UCSD-AML1 (cell line): ENCODE results near the gene FAM83C.

Experiments used
- DNase-seq: peaks from one replicate; lab custom pipeline; 2025; ENCODE audit not compliant: unreplicated experiment; lab: John Stamatoyannopoulos, UW

The FAM83C gene

DNA sequence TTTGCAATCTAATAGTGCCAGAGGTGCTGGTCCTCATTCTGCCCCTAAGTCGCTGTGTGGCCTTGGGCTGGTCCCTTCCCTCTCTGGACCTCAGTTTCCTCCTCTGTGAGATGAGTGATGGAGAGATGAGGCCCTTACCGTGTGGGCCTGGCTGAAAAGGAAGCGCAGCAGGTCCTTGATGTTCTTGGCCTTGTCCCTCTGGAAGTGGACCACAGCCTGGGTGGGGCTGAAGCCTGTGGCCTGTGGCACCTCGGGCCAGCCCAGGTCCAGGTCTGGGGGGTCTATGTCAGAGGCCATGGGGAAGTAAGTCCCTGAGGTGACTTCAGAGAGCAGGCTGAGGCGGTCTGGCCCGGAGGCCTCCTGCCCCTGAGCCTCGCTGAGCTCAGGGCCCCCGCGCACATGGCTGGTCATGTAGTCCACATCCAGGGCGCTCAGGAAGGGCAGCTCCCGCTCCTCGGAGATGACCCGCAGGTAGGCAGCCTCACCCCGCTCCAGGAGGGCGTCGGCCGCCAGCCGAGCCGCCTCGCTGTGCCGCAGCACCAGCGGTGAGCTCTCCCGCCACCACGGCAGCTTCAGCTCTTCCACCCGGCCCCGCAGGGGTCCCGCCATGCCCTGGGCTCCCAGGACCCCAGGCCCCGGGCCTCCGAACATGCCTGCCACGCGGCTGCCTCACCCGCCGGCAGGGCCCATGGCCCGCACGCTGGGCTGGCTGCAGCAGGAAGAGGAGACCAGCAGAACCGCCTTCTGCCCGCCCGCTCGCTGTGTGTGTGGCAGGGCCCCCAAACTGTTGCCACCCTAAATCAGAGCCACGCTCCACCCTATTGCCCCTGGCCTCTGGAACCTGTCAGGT lies at the start of gene FAM83C:
TSS of gene FAM83C (minus strand) at position 772 of the 850 bp plus-strand sequence. CDS start at position 651, 121 bp downstream.
- no peak for DNase-seq

DNA sequence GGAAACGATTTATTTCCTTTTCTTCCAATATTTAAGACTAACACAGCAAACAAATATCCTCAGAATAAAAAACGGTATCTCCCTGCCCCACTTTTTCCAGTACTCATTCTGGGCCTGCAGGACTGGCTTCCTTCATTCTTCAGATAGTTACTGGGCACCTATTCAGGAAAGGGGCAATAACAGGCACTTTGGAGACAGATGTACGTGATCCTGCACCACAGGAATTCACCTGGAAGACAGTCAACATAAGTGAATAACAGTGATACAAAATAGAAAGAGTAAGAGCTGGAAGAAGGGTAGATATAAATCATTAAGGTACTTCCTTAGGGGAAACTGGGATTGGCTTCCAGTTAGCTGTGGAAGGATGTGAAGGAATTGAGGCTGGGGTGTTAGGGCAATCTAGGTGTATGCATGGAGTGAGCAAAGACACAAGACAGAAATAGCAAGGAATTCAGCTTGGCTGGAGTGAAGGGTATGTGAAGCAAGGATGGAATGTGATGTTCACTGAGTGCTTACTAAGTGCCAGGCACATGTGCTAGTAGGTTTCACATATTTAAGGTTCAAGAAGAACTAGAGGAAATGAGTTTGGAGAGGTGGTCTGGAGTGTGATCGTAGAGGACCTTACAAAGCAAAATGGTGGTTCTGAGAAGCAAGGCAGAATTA lies 49.3 kb upstream of the FAM83C start:
- DNase-seq = no peak

DNA sequence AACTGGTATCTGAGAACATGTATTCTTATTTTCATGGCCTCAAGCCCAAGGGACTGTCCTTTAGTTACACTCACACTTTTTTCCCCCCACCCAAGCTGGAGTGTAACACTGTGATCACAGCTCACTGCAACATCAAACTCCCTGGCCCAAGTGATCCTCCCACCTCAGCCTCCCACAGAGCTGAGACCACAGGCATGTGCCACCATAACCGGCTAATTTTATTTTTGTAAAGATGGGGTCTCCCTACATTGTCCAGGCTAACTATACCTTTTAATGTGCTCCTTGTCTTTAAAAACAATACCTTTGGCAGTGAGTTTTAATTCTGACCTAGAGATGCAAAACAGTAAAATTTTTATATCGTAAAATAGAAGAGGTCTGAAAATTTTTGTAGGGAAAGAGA lies 48.2 kb upstream of the FAM83C start:
- no peak for DNase-seq

DNA sequence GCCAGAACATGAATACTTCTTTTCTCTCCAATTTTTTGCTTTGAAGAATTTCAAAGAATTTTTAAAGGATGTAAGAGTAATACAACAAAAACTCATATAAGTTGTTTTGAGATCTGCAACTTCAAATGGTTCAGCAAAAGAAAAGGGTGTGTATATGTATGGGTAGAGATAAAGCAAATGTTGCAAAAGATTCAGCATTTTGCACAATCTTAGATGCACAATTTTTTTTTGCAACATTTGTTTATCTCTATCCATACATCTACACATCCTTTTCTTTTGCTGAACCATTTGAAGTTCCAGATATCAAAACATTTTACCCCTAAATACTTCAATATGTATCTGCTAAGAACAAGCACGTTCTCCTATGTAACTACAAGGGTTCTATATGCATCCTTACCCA lies 47.4 kb upstream of the FAM83C start:
- DNase-seq = no peak

DNA sequence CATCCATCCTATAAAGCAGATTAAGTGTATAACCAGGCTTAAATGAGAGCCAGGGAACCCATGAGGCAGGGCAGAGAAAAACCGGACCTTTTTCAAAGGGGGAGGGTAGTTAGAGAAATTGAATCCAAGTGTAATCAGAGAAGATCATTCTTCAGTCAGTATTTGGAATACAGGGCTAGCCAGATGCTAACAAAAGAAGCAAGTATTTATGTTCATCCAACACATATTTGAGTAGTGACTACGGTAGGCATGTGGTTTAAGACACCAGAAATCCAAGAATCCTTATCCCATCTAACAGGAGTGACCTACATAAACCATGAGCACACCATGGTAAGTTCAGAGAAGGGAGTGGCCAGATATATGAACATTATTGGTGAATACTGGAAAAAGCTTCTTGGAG lies 46.8 kb upstream of the FAM83C start:
- no peak for DNase-seq

DNA sequence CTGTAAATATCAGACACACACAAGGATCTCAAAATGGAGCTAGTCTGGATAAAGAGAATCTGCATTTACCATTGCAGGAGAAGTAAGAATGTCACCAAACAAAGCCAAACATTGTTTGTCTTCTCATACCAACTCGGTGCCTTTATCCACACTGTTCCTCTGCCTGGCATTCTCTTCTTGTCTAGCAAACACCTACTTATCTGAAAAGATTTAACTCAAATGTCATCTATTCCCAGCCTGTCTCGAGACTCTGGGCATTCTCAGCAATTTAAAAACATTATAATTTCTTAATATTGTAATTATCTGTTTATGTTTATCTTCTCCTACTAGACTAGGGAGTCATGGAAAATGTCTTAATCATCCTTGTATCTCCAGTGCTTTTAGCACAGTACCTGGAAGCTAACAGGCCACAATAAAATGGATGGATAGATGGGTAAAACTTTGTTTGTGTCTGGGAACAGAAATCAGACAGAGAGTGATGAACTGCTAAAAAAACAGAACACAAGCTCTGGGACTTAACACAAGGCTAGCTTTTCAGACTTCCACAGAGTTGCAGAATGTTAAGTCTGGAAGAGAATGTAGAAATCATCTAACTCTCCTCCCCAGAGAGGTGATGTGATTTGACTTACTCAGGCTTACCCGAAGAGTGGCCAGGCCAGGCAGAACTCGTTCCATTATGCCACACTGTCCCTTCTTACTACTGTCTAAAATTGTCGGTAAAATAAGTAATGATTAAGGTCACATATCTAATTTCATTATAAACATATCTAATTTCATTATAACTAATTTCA lies 42.3 kb upstream of the FAM83C start:
- DNase-seq = no peak

DNA sequence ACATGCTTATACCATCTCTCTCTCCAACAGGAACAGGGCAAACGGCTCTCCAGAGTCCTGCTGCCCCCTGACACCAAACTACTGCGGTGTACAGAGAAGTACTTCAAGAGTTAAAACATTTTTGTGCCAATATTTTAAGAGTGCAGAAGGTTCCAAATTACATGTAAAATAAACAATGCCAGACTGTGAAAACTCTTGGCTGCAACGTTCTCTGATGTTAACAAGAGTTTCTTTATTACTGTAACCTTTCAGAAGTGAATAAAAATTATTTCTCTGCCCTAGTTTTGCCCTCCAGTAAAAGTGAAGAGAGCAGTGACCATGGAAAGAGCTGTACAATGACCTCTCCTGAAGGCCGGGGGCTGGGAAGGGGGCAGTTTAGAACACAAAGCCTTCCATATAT lies 41.4 kb upstream of the FAM83C start:
- DNase-seq = no peak

DNA sequence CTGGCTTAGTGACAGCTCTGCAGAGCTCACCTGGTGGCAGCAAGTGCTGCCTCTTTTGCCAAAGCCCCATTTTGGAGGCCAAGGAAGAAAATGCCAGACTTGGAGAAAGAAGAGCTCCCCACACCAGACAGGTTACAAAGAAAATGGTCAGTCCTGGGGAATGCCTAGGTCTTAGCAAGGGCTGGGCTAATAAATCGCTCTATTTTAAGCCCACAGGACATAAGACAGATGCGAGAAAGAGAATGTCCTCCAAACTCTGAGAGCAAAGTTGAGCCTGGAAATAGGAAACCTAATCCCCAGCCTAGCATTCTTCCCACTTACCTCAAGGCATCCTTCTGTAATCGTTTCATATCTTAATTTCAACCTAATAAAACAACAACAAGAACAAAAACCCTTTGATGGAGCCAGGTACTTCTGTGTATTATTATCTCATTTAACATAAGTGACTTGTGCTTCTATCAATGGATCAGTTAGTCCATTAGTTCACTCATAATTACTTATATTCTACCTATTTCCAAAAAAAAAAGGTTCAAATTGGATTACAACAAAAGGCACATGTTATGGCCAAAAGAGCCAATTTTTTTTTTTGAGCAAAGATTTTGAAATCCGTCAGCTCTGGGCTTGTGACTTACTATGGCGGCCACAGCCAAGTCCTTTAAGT lies 40.4 kb upstream of the FAM83C start:
- DNase-seq = no peak

DNA sequence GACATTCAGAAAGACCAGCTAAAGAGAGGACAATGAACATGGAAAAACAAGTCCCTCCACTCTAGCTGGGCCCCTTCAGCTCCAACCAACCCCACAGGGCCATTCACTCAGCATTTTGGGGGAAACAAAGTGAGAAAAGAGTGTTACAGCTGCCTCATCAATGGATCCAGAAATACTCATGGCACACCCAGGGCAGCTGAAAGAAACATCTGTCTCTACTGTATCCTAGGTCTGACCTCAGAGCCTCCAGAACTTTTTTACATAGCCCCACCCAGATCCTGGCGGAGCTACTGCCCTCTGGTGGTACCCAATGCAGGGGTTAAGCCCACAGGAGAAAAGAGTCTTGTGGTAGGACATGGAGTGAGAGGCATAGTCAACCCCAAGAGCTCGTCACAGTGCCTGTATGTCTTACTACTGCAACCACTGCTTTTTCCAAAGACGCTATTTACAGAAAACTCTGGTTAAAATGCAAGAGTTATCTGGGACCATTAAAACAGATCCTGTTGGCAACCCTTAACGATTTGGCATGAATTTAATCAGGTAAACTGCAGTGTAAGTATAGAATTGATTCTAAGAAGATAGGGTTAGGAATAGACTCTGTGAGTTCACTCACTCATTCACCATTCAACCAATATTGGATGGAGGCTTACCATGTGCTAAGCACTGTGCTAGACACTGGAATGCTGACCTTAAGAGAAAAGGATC lies 37.4 kb upstream of the FAM83C start:
- DNase-seq = peak; percentile 51

DNA sequence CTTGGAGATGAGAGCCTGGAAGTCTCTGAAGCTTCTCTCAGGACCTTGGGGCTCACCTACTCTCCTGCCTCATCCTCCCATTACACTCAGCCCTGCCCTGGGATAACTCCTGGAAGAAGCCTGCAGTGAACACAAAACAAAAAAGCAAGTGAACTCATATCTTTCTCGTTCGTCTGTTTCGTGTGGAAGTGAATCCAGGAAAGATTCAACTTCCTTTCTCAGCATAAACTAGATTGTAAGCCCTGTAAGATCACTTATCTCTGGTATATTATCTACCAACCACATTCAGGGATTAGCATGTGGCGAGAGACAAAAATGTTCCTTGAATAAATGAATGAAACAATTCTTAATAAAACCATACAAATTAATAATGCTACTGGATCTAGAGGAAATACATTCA lies 36.5 kb upstream of the FAM83C start:
- DNase-seq = no peak

DNA sequence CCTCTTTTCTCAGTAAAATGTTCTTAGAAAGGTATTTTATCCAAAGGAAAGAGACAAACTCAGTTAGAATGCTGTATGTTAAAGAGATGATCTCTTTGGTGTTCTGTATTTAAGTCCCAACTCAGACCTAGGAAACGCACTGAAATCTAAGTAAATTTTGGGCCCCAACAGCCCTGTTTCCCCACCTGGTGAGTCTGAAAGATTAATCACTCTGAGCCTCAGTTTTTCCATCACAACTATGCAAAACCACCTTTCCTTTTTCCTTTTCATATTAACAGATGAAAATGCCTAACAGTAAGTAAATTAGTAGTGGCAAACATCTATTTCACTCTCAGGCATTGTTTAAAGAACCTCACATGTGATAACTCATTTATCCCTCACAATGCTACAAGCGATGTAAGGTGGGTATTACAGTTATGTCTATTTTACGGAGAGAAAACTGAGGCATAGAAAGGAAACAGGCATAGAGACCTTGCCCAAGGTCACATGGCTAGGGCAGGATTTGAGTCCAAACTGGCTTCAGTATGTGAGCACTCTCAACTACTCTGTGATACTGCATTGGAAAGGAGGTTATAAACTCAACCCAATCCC lies 36.0 kb upstream of the FAM83C start:
- no peak for DNase-seq

DNA sequence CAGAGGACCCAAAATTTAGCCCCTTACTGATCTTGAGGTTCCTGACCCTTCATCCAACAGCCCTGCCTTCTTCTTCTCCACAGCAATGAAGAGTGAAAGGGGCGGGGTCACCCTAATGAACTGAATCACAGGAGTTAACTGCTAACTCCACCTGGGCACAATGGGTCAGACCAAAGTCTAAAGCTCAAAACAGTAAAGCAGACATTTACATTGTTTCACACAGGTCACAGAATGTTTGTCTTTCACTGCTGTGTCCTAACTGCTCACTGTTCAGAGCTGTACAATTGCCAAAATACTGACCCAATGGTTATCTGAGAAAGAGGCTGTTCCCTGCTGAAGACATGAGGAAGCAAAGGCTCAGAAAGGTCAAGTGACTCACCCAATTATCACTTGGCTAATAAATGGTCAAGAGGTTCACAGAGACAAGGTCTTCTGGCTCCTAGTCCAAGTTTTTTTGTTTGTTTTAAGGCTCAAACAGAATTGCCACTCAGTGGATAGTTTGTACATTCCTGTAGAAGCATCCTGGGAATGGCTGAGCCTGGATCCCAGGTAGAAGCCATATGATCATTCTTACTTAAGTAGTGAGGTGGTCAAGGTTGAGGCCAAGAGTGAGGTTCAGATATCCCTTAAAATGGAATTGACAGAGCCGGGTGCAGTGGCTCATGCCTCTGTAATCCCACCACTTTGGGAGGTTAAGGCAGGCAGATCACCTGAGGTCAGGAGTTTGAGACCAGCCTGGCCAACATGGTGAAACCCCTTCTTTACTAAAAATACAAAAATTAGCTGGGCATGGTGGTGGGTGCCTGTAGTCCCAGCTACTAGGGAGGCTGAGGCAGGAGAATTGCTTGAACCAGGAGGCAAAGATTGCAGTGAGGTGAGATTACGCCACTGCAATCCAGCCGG lies 35.1 kb upstream of the FAM83C start:
- no peak for DNase-seq

DNA sequence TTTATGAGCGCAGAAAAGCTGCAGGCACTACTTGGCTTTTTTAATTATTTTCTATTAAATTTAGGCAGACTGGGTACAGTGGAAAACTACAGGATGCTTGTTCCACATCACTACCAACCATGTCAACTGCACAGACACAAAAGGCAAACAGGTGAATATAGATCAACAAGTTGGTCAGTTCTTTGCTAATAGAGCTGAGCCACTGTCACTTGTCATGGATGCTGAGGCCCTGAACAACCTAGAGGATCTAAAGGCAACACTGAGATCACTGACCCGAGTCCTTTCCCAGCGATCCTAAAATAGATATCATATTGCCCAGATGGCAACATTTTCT lies 34.5 kb upstream of the FAM83C start:
- no peak for DNase-seq

DNA sequence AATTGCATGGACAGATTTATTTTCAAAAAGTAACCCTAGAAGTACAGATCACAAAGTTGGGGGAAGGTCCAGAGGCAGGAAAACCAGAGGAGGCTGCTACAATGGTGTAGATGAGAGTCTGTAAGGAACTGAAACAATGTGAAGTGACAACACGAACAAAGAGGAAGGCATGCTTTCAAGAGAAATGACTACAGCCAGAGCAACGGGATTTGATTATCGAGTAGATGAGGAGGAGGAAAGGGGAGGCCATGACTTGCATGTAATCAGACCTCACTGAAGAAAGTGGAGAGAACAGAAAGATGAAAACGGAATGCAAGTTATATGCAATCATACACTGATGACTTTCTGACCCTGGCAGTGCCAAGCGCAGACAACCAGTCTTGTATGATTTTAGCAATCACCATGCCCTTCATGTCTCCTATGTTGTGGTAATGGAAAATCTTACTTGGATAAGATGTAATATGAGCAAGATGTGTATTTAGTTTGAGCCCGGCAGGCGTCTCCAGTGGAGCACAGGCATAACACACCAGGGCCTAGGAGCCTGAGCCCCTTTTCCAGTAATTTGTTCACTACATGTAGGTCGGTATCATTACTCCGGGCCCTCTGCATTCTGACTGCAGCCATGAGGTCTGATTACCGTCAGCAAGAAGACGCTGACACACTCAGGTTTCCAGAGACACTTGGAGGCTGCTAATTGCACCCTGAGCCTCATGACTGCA lies 34.0 kb upstream of the FAM83C start:
- no peak for DNase-seq

DNA sequence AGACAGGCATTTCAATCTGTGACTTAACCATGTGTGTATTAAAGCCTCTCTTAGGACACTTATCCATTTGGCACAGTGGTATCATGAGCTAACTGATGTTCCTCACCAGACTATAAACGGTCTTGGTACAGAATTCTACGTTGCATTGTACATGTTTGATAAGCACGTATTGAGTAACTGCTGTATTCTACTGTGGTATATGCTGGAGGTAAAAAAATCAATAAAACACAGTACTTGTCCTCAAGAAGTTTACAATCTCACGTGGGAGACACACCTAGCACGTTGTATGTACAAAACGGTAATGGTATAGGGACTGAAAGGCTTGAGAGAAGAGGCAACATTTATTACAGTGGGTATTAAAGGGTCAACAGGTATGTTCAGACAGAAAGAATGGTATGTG lies 33.2 kb upstream of the FAM83C start:
- no peak for DNase-seq

DNA sequence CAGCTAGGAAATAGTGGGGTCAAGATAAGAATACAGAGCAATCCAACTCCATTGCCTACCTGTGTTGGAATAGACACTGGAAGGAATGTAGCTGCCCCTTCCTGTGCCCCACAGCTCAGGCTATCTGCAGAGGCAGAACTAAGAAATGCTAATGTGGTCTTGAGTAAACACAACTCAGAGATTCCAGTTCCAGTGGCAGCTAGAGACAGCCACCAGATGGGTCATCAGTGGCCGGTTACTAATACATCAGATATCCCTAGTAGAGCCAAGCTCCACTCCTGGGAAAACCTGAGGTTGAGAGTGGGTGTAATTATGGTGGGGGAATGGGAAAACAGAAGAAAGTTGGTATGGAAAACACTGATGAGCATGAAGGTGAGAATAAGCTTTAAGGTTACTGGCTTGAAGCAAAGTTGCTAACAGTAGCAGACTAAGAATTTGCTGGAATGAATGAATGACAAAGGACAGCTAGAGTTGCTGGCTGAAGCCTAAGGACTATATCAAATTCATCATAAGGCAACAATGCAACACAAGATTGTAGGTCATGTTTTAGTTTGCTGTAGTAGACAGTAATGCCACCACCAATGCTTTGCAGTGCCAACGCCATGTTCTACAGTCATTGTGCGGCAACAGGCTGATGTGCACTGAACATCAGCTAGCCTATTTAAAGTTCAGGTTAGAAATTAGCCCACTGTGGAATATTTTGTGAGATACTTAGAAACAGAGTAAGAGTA lies 28.3 kb upstream of the FAM83C start:
- no peak for DNase-seq

DNA sequence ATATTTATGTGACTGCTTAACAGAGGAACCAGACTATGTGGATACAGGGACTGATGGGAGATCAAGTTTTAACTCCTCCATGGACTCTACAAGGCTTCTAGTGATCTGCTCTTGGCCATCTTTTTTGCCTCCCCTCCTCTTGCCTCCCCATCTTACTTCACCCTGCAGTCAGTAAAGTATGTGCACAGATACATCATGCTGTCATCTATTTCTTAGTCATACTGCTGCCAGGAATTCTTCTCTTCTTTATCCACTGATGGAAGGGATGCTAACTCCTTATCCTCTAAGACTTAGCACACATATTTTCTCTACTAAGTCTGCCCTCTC lies 27.6 kb upstream of the FAM83C start:
- no peak for DNase-seq

DNA sequence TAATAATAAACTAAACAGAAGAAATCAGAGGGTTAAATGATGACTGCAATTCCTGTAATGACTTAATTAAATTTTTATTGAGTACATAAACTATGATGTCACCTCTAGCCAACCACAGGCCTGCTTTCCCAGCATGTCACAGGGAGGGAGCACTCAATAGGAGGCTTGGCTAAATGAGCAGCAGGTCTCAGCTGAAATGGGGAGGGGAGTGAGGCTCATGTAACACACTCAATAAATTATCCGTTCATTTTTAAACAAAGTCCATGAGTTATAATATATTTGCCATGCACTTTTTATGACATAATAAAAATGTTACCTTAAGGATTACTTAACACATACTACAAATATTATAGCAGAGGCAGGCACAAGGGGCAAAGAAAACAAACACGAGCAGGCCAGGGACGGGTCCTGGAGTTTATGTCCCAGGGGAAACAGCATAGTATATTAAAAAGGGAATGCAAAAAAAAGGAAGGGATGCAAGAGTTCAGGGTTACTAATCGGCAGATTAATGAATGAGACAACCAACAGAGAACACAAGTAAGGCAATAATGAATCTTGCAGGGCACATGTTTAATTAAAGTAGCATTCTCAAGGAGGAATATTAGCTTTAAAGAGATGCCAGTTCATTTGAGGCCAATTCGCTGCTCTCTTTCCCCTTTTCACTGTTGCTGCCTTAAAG lies 27.1 kb upstream of the FAM83C start:
- DNase-seq = no peak
